Right lobe of liver (tissue), 4 donors: Measurements from ENCODE around the gene LGALS7.

Experiments used
- CTCF ChIP-seq, 4 donors: fragments of 200-600 bp in 3 of 4; fragments of 450-650 bp in 1 of 4; IDR thresholded peaks; one replicate each; pipeline versions ENCODE4 v1.5.1 to v1.8.0; 2016 to 2022; ENCODE audit warnings: antibody characterized with exemption in 4 of 4, mild to moderate bottlenecking in 2 of 4
- POLR2A ChIP-seq: fragments of 450-650 bp; IDR thresholded peaks from one replicate; pipeline ENCODE4 v1.6.1; 2017; ENCODE audit warnings: antibody characterized with exemption, mild to moderate bottlenecking
- donor health status: DM: no; HTN: no; CAD: no.
- donor health status: DM: no; HTN: no; CAD: no.
- donor health status: DM: no; HTN: yes; CAD: no.

GRCh38 chr19:38793177-38793576 lies 19.9 kb upstream of the LGALS7 start:
- TF ChIP-seq CTCF (IDR thresholded peaks at IDR 0.05) (no peak), POLR2A (no peak)
